22Rv1 (cell line): ENCODE results near the gene IMMP2L.

Experiments used
- ZFX ChIP-seq: fragments of 450-650 bp; IDR thresholded peaks from 2 replicates; pipeline ENCODE4 v1.6.1; 2017; ENCODE audit warnings: antibody characterized with exemption, borderline replicate concordance
- TF ChIP-seq, protein P1 (sequence below): fragments of 450-650 bp; IDR thresholded peaks from 2 replicates; pipeline ENCODE4 v1.5.1; 2017; ENCODE audit warnings: mild to moderate bottlenecking

DNA sequence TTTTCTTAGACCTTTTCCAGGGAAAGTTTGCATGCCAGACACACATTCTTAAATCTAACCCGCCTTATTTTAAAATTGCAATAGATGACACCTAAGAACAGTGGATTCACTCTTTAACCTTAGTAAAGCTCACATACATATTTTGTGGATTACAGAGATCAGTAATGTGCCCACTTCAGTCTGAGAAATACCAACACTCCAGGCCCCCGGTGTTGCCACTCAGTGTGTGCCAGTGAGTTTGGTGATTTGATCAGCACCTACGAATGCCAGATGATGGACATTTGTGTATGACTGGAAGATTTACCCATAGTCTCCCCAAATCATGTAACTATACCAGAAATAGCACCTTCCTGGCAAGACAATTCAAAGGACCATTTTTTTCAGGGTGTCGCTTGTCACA, 468.8 kb downstream of the IMMP2L start:
- TF ChIP-seq, protein P1, sequence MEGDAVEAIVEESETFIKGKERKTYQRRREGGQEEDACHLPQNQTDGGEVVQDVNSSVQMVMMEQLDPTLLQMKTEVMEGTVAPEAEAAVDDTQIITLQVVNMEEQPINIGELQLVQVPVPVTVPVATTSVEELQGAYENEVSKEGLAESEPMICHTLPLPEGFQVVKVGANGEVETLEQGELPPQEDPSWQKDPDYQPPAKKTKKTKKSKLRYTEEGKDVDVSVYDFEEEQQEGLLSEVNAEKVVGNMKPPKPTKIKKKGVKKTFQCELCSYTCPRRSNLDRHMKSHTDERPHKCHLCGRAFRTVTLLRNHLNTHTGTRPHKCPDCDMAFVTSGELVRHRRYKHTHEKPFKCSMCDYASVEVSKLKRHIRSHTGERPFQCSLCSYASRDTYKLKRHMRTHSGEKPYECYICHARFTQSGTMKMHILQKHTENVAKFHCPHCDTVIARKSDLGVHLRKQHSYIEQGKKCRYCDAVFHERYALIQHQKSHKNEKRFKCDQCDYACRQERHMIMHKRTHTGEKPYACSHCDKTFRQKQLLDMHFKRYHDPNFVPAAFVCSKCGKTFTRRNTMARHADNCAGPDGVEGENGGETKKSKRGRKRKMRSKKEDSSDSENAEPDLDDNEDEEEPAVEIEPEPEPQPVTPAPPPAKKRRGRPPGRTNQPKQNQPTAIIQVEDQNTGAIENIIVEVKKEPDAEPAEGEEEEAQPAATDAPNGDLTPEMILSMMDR = no peak
- TF ChIP-seq ZFX = no peak
